Measurements from ENCODE around the gene APEH. TPM values are rescaled to one million over a fixed set of nuclear protein-coding genes. Genes with fewer than 3 reads are reported as not detected.

The APEH gene
- total RNA-seq, 1 experiment from 2014 or later = 273 TPM

DNA sequence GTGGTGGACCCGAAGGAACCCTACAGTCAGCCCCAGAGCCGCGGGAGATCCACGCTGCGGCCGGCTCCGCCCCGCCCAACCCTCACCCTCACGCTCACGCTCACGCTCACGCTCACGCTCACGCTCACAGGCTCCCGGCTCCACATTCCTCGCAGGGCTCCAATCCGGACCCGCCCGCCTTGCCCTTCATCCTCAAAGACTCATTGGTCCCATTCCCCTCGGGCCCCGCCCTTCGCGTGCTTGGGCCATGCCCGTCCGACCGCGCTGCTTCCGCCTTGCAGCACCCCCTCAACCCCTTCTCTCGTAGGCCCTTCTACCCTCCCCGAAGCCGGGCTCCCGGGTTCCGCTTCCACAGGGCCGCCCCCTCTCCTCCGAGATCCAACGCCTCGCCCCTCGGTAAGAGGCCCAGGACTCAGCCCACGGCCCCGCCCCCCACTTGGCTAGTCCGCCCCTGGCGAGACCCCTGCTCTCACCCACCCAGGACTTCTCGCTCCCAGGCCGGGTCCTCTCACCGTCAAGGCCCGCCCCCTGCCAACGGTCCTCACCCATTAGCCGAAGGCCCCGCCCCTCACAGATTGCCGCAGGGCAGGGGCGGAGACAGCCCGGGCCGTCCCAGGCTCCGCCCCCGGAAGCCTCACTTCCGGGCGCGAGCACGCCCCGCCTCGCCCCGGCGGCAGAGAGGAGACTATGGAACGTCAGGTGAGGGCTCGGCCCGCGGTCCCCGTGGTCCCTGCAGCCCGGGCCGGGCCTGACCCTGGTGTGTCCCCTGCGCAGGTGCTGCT is at the start of gene APEH (continued):
- TF ChIP-seq, protein P1, sequence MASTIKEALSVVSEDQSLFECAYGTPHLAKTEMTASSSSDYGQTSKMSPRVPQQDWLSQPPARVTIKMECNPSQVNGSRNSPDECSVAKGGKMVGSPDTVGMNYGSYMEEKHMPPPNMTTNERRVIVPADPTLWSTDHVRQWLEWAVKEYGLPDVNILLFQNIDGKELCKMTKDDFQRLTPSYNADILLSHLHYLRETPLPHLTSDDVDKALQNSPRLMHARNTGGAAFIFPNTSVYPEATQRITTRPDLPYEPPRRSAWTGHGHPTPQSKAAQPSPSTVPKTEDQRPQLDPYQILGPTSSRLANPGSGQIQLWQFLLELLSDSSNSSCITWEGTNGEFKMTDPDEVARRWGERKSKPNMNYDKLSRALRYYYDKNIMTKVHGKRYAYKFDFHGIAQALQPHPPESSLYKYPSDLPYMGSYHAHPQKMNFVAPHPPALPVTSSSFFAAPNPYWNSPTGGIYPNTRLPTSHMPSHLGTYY (CRISPR knock-in tag; IDR thresholded peaks at IDR 0.05) = no peak
- TF ChIP-seq, protein P2, sequence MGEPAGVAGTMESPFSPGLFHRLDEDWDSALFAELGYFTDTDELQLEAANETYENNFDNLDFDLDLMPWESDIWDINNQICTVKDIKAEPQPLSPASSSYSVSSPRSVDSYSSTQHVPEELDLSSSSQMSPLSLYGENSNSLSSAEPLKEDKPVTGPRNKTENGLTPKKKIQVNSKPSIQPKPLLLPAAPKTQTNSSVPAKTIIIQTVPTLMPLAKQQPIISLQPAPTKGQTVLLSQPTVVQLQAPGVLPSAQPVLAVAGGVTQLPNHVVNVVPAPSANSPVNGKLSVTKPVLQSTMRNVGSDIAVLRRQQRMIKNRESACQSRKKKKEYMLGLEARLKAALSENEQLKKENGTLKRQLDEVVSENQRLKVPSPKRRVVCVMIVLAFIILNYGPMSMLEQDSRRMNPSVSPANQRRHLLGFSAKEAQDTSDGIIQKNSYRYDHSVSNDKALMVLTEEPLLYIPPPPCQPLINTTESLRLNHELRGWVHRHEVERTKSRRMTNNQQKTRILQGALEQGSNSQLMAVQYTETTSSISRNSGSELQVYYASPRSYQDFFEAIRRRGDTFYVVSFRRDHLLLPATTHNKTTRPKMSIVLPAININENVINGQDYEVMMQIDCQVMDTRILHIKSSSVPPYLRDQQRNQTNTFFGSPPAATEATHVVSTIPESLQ (CRISPR knock-in tag; IDR thresholded peaks at IDR 0.05) = no peak
- TF ChIP-seq TCF7 (CRISPR knock-in tag; IDR thresholded peaks at IDR 0.05; ENCODE audit: low read depth) = no peak
- TF ChIP-seq CREM (CRISPR knock-in tag; IDR thresholded peaks at IDR 0.05) = no peak; the same call in 1 of the 2 replicates
- peak; percentile 39; the same call in 1 of the 2 replicates for TF ChIP-seq MYBL2 (CRISPR knock-in tag; IDR thresholded peaks at IDR 0.05)
- no peak for TF ChIP-seq ZNF121 (CRISPR knock-in tag; IDR thresholded peaks at IDR 0.05)
- TF ChIP-seq, protein P3, sequence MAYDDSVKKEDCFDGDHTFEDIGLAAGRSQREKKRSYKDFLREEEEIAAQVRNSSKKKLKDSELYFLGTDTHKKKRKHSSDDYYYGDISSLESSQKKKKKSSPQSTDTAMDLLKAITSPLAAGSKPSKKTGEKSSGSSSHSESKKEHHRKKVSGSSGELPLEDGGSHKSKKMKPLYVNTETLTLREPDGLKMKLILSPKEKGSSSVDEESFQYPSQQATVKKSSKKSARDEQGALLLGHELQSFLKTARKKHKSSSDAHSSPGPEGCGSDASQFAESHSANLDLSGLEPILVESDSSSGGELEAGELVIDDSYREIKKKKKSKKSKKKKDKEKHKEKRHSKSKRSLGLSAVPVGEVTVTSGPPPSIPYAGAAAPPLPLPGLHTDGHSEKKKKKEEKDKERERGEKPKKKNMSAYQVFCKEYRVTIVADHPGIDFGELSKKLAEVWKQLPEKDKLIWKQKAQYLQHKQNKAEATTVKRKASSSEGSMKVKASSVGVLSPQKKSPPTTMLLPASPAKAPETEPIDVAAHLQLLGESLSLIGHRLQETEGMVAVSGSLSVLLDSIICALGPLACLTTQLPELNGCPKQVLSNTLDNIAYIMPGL (CRISPR knock-in tag; IDR thresholded peaks at IDR 0.05) = peak; percentile 94
- no peak for TF ChIP-seq CBFB (CRISPR knock-in tag; IDR thresholded peaks at IDR 0.05; ENCODE audit: low read depth)
- 0 out of 2 replicates have a peak, but pooled peaks have one; percentile 21 for TF ChIP-seq KAT7 (CRISPR knock-in tag; IDR thresholded peaks at IDR 0.05; ENCODE audit: borderline replicate concordance)
- TF ChIP-seq NR2C2 (CRISPR knock-in tag; IDR thresholded peaks at IDR 0.05) = no peak
- TF ChIP-seq SMAD3 (CRISPR knock-in tag; IDR thresholded peaks at IDR 0.05; ENCODE audit: borderline replicate concordance) = no peak
- TF ChIP-seq, protein P4, sequence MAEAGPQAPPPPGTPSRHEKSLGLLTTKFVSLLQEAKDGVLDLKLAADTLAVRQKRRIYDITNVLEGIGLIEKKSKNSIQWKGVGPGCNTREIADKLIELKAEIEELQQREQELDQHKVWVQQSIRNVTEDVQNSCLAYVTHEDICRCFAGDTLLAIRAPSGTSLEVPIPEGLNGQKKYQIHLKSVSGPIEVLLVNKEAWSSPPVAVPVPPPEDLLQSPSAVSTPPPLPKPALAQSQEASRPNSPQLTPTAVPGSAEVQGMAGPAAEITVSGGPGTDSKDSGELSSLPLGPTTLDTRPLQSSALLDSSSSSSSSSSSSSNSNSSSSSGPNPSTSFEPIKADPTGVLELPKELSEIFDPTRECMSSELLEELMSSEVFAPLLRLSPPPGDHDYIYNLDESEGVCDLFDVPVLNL (CRISPR knock-in tag; IDR thresholded peaks at IDR 0.05; ENCODE audit: borderline replicate concordance, low read depth) = no peak
- no peak for TF ChIP-seq ZNF219 (CRISPR knock-in tag; IDR thresholded peaks at IDR 0.05; ENCODE audit: borderline replicate concordance)
- TF ChIP-seq, protein P5, sequence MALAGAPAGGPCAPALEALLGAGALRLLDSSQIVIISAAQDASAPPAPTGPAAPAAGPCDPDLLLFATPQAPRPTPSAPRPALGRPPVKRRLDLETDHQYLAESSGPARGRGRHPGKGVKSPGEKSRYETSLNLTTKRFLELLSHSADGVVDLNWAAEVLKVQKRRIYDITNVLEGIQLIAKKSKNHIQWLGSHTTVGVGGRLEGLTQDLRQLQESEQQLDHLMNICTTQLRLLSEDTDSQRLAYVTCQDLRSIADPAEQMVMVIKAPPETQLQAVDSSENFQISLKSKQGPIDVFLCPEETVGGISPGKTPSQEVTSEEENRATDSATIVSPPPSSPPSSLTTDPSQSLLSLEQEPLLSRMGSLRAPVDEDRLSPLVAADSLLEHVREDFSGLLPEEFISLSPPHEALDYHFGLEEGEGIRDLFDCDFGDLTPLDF (CRISPR knock-in tag; IDR thresholded peaks at IDR 0.05) = no peak

DNA sequence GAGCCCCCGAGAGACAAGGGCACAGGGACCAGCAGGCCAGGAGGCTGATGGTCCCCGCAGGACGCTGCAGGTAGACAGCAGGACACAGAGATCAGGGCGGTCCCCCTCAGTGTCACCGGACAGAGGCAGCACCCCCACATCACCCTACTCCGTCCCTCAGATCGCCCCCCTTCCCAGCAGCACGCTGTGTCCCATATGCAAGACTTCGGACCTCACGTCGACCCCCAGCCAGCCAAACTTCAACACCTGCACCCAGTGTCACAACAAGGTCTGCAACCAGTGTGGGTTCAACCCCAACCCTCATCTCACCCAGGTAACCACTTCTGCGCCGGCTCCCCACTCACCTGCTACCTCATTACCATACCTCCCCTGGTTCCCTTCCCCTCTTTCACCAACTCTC is 49.1 kb upstream of the APEH start:
- ATAC-seq = no peak
- no peak for TF ChIP-seq NR2C2 (CRISPR knock-in tag; IDR thresholded peaks at IDR 0.05)
- TF ChIP-seq ZNF219 (CRISPR knock-in tag; IDR thresholded peaks at IDR 0.05; ENCODE audit: borderline replicate concordance) = no peak
- no peak for TF ChIP-seq RORB (CRISPR knock-in tag; IDR thresholded peaks at IDR 0.05)
- no peak for TF ChIP-seq ZNF232 (CRISPR knock-in tag; IDR thresholded peaks at IDR 0.05)
- no peak for TF ChIP-seq ZBTB21 (CRISPR knock-in tag; IDR thresholded peaks at IDR 0.05; ENCODE audit: borderline replicate concordance)
- TF ChIP-seq, protein P6, sequence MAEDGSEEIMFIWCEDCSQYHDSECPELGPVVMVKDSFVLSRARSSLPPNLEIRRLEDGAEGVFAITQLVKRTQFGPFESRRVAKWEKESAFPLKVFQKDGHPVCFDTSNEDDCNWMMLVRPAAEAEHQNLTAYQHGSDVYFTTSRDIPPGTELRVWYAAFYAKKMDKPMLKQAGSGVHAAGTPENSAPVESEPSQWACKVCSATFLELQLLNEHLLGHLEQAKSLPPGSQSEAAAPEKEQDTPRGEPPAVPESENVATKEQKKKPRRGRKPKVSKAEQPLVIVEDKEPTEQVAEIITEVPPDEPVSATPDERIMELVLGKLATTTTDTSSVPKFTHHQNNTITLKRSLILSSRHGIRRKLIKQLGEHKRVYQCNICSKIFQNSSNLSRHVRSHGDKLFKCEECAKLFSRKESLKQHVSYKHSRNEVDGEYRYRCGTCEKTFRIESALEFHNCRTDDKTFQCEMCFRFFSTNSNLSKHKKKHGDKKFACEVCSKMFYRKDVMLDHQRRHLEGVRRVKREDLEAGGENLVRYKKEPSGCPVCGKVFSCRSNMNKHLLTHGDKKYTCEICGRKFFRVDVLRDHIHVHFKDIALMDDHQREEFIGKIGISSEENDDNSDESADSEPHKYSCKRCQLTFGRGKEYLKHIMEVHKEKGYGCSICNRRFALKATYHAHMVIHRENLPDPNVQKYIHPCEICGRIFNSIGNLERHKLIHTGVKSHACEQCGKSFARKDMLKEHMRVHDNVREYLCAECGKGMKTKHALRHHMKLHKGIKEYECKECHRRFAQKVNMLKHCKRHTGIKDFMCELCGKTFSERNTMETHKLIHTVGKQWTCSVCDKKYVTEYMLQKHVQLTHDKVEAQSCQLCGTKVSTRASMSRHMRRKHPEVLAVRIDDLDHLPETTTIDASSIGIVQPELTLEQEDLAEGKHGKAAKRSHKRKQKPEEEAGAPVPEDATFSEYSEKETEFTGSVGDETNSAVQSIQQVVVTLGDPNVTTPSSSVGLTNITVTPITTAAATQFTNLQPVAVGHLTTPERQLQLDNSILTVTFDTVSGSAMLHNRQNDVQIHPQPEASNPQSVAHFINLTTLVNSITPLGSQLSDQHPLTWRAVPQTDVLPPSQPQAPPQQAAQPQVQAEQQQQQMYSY (CRISPR knock-in tag; IDR thresholded peaks at IDR 0.05) = no peak
- TF ChIP-seq MXD4 (CRISPR knock-in tag; IDR thresholded peaks at IDR 0.05; ENCODE audit: borderline replicate concordance) = no peak
- no peak for TF ChIP-seq SOX15 (CRISPR knock-in tag; IDR thresholded peaks at IDR 0.05)
- TF ChIP-seq, protein P7, sequence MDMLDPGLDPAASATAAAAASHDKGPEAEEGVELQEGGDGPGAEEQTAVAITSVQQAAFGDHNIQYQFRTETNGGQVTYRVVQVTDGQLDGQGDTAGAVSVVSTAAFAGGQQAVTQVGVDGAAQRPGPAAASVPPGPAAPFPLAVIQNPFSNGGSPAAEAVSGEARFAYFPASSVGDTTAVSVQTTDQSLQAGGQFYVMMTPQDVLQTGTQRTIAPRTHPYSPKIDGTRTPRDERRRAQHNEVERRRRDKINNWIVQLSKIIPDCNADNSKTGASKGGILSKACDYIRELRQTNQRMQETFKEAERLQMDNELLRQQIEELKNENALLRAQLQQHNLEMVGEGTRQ (CRISPR knock-in tag; IDR thresholded peaks at IDR 0.05) = no peak

More for the DNA sequence above, 49.1 kb upstream of the APEH start:
- POLR2A ChIA-PET = no interaction called here
- no peak overlapping the region for H3K4me3 Mint-ChIP-seq
- no peak overlapping the region for H3K27ac Mint-ChIP-seq
- DNase-seq (ENCODE audit: low spot score) = no peak
- CTCF ChIA-PET = no interaction called here
- no peaks in the 10 kb centered on the region for H3K36me3 Mint-ChIP-seq
- no peaks in the 10 kb centered on the region for H3K9me3 Mint-ChIP-seq
- H3K4me1 Mint-ChIP-seq = no peaks in the 10 kb centered on the region
- no peaks in the 10 kb centered on the region for H3K27me3 Mint-ChIP-seq (ENCODE audit: low read depth)
